Measurements from ENCODE around the gene GABPB1. TPM values are rescaled to one million over a fixed set of nuclear protein-coding genes. Genes with fewer than 3 reads are reported as not detected.

GABPB1 gene
- total RNA-seq, 1 donor from 2014 or later = 22.0 TPM

- no peak for DNase-seq (ENCODE audit: low spot score)
Observed at GRCh38 chr15:50280271-50280670, 74.7 kb downstream of the GABPB1 start.

GRCh38 chr15:50278496-50278895 is 76.5 kb downstream of the GABPB1 start:
- no peak for DNase-seq (ENCODE audit: low spot score)

- no peak for DNase-seq (ENCODE audit: low spot score)
Observed at GRCh38 chr15:50277370-50277769, 77.6 kb downstream of the GABPB1 start.

- no peak for DNase-seq (ENCODE audit: low spot score)
Observed at GRCh38 chr15:50275908-50276307, 79.1 kb downstream of the GABPB1 start.

- DNase-seq (ENCODE audit: low spot score) = no peak
Observed at GRCh38 chr15:50275091-50275490, 79.9 kb downstream of the GABPB1 start.

- no peak for DNase-seq (ENCODE audit: low spot score)
Observed at GRCh38 chr15:50267577-50267976, 87.4 kb downstream of the GABPB1 start.

GRCh38 chr15:50265620-50266019 is 89.4 kb downstream of the GABPB1 start, which contains the start of gene HDC:
TSS of gene HDC (minus strand) at chr15:50265726. CDS start at chr15:50265623, 103 bp downstream.
- DNase-seq (ENCODE audit: low spot score) = no peak

GRCh38 chr15:50262533-50262932 is 92.5 kb downstream of the GABPB1 start:
- no peak for DNase-seq (ENCODE audit: low spot score)

- no peak for DNase-seq (ENCODE audit: low spot score)
Observed at GRCh38 chr15:50261981-50262380, 93.0 kb downstream of the GABPB1 start.

- DNase-seq (ENCODE audit: low spot score) = no peak
Observed at GRCh38 chr15:50260969-50261496, 94.0 kb downstream of the GABPB1 start.

- DNase-seq (ENCODE audit: low spot score) = no peak
Observed at GRCh38 chr15:50259276-50259675, 95.7 kb downstream of the GABPB1 start.

GRCh38 chr15:50257924-50258323 is 97.1 kb downstream of the GABPB1 start:
- no peak for DNase-seq (ENCODE audit: low spot score)

- no peak for DNase-seq (ENCODE audit: low spot score)
Observed at GRCh38 chr15:50257332-50257731, 97.7 kb downstream of the GABPB1 start.

- no peak for DNase-seq (ENCODE audit: low spot score)
Observed at GRCh38 chr15:50256188-50257041, 98.6 kb downstream of the GABPB1 start.

- no peak for DNase-seq (ENCODE audit: low spot score)
Observed at GRCh38 chr15:50252556-50252955, 102.4 kb downstream of the GABPB1 start.

GRCh38 chr15:50251638-50252182 is 103.3 kb downstream of the GABPB1 start:
- DNase-seq (ENCODE audit: low spot score) = no peak

- no peak for DNase-seq (ENCODE audit: low spot score)
Observed at GRCh38 chr15:50250760-50251394, 104.1 kb downstream of the GABPB1 start.

- no peak for DNase-seq (ENCODE audit: low spot score)
Observed at GRCh38 chr15:50249704-50250103, 105.3 kb downstream of the GABPB1 start.

- DNase-seq (ENCODE audit: low spot score) = no peak
Observed at GRCh38 chr15:50248994-50249582, 105.9 kb downstream of the GABPB1 start.

GRCh38 chr15:50247819-50248655 is 107.0 kb downstream of the GABPB1 start:
- DNase-seq (ENCODE audit: low spot score) = peak; percentile 84

- no peak for DNase-seq (ENCODE audit: low spot score)
Observed at GRCh38 chr15:50246631-50247030, 108.4 kb downstream of the GABPB1 start.
